HG02678 (cell line): ENCODE measurements around the gene TMPO.
"Not testable (repeated sequence)": the region's sequence is repeated elsewhere in the genome, so short reads cannot be mapped to it uniquely, and the experiment has no call there.

ENCODE experiments used
- ATAC-seq: cut with Tn5 transposase; IDR thresholded peaks from one replicate; pipeline ENCODE4 v1.9.1; 2021; ENCODE audit warnings: mild to moderate bottlenecking, moderate library complexity; ENCODE audit not compliant: unreplicated experiment

TMPO gene

DNA sequence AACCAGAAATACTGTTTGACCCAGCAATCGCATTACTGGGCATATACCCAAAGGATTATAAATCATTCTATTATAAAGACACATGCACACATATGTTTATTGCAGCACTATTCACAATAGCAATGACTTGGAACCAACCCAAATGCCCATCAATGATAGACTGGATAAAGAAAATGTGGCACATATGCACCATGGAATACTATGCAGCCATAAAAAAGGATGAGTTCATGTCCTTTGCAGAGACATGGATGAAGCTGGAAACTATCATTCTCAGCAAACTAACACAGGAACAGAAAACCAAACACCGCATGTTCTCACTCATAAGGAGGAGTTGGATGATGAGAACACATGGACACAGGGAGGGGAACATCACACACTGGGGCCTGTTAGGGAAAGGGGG lies 61.4 kb downstream of the TMPO start:
- not testable (repeated sequence) for ATAC-seq

DNA sequence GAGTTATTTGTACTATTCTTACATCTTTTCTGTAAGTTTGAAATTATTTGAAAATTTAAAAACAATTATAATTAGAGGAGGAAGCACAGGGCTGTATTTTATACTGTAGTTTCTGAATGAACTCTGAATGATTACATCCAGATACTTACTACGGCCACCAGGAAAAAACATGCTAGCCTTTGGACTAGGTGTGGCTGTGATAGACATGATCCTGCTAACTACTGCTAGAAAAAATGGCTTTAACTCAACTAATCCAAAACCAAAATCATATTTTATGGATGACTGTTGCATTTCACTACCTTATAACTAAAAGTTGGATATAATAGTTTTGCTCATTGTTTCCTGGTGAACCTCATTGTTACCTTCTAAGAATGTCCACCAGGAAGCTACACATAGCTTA lies 63.0 kb downstream of the TMPO start:
- no peak for ATAC-seq

DNA sequence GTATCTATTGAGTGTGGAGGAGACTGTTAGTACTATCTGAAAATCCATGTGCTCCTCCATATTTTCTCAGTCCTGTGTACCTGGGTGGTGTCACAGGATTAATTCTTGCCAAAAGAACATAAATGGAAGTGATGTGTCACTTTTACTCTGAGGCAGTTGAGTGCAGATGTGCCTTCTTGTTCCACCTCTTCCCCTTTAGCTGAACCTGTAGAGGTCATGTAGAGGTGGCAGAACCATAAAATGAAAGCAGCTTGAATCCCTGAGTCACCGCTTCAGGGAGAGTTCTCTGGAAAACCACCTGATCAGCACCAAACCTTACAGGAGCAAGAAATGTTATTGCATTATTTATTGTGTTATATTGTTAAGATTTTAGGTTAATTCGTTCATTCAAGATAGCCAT lies 63.4 kb downstream of the TMPO start:
- no peak for ATAC-seq

DNA sequence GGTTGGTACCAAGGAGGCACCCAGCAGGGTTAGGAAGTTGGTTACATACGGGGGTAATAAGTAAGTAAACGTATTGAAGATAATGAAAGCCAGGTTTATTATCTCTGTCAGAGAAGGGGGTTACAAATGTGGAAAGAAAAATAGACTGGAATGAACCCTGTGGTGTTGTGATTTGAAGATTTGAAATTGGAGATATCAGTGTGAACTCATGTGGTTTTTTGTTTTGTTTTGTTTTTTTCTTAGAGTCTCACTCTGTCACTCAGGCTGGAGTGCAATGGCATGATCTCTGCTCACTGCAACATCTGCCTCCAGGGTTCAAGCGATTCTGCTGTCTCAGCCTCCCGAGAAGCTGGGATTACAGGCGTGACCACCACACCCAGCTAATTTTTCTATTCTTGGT lies 64.0 kb downstream of the TMPO start:
- ATAC-seq, result no peak

DNA sequence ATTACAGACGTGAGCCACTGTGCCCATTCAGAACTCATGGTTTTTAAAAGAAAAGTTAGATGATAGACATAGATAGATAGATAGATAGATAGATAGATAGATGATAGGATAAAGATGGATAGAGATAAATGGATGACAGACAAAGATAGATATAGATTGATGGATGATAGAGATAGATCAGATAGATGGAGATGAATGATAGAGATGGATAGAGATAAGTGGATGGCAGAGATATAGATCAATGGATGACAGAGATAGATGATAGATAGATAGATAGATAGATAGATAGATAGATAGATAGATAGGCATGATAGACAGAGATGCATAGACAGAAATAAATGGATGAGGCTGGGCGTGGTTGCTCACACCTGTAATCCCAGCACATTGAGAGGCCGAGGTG lies 64.4 kb downstream of the TMPO start:
- no peak for ATAC-seq

DNA sequence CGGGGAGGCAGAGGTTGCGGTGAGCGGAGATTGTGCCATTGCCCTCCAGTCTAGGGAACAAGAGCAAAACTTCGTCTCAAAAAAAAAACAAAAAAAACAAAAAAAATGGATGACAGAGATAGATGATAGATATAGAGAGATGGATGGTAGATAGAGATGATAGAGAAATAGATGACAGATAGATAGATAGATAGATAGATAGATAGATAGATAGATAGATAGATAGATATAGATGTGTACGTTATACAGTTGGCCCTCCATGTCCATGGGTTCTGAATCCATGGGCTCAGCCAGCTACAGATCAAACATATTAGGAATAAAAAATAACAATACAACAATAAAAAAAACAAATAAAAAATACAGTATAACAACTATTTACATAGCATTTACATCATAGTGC lies 65.3 kb downstream of the TMPO start:
- ATAC-seq, result no peak

DNA sequence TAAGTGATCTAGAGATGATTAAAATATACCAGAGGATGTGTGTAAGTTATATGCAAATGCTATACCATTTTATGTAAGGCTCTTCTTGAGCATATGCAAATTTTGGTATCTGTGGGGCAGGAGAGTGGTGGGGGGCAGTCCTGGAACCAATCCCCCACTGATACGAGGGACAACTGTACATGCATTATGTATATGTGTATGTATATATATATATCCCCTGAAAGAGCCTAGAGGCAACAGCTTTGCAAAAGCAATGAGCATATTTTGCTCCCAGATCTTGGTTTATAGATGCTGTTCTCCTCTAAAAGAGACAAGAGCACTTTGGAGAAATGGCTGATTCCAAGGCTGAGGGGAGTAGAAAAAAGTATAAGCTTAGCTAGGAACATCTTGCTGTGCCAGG lies 65.7 kb downstream of the TMPO start:
- ATAC-seq, result no peak

DNA sequence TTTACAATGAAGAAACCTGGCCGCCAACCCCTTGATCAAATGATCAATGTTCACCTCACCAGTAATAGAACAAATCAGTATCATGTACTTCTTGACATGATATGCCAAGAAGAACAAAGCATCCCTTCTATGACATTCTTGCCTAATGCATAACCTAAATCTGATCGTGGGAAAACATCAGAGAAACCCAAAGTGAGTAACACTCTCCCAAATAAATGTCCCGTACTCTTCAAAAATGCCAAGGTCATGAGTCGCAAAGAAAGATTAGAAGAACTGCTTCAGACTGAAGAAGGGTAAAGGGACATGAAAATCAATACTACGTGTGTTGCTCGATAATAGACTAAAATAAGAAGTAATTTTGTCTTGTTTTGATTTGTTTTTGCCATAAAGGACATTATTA lies 66.7 kb downstream of the TMPO start:
- no peak for ATAC-seq

DNA sequence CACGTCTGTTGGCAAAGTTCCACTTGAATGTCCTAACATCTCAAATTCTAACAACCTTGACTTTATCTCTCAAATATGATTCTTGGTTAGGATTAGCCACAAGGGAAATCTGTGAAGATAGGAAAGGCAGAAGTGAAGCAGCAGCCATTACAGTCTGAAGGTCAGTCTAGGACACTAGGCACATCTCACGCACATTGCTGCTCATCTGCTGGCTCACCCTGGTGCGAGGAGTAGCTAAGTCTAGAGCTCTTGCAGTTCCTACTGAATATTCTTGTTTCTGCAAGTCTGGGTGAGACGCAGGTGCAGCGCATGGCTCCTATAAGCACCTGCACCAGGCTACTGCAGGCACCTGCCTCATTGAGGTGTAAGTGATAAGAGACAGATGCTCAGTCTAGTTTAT lies 71.7 kb downstream of the TMPO start:
- no peak for ATAC-seq

DNA sequence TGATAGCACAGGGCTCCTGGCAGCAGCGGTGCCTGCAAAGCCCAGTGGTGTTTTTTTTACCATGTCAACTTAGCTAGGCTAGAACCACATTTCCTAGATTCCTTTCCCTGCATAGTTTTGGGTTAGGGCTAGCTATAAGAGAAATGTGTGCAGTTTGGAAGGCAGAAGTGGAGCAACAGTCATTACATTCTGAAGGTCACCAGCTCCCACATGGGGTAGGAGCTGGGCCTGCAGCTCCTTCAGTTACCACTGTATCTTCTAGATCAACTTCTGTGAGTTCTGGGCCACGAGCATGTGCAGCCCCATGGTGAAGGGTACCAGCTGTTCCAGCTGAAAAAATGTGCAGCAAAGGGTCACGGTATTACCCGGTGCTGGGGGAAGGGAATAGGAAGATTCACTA lies 75.8 kb downstream of the TMPO start:
- no peak for ATAC-seq

DNA sequence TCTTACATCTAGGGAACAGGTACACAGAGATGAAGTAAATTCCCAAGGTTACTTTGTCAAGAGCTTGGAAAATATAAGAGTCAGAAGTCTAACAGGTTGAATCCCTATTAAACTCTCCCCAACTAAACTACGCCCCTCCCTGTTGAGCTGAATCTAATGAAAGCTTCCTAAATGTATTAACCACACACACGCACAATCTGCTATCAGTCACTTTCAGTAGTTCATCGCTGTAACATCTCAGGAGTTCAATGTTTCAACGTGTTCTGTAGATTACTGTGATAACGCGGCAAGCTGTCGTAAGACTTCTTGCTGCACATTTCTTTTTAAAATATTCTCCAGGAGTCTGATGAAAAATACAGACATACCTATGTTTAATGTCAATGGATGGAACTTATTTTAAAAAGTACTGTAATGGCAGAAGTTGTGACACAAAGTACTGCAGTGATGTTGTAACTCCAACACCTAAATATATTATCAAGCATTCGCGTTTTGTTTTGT lies 77.5 kb downstream of the TMPO start:
- no peak for ATAC-seq

DNA sequence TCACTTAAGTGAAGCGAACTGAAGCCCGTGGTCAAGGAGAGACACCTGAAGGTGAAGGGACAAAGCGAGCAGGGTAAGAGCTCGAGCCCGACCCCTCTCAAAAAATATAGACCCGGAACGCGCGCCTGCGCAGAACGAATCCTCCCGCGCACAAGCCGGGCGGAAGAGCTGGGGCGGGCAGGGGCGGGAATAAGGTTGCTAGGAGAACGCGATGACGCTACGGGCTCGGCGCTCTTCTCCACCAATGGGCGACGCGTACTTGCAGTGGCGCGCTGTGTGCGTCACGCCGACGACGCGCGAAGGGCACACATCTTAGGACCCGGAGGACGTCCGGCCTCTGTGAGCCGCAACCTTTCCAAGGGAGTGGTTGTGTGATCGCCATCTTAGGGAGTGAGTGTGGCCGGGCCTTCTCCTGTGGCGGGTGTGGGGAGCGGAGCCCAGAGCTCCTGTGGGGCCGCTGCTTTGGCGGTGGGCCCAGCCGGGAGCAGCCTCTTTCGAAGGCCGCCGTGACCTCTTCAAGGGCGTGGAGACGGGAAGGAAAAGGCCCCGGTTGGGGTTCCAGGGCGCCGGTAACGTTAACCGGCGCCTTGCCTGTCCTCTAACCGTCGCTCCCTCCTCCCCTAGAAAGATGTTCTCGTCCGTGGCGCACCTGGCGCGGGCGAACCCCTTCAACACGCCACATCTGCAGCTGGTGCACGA lies 78.1 kb downstream of the TMPO start, which contains the start of gene SLC25A3:
SLC25A3 (plus strand) TSS at position 336 of the 699 bp plus-strand sequence; CDS start at position 629, 293 bp downstream.
- peak; percentile 99 for ATAC-seq

DNA sequence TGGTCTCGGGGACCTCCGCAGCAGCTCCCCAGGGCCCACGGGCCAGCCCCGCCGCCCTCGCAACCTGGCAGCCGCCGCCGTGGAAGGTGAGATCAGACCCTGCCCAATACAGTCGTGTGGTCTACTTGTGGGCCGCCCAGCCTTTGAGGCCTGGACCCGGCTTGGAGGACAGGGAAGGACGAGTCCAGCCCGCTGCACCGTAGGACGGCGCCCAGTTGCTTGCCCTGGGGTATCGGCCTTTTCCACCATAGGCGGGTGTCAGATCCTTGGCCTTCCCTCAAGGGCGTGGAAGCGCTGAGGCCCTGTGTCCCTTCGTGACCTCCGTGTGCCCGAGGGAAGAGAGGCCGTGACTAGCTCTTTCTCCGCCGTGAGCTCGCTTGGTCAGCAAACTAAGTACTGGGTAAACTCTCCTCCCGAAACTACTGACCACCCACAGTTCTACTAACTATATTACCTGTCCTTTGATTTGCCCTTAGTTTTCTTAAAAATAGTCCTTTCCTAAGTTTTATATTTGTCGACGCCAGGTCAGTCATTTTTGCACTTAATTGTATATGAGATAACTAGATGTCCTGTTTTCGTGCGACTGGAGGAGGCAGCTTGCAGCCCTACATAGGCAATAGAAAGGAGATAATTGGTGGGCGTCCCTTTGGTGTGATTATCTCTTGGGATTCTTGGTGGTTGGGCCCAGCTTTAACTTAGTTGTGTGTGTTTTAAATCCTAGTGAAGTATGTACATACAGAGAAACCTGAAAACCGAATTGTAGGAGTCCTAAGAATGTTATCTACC lies 78.9 kb downstream of the TMPO start:
- no peak for ATAC-seq

DNA sequence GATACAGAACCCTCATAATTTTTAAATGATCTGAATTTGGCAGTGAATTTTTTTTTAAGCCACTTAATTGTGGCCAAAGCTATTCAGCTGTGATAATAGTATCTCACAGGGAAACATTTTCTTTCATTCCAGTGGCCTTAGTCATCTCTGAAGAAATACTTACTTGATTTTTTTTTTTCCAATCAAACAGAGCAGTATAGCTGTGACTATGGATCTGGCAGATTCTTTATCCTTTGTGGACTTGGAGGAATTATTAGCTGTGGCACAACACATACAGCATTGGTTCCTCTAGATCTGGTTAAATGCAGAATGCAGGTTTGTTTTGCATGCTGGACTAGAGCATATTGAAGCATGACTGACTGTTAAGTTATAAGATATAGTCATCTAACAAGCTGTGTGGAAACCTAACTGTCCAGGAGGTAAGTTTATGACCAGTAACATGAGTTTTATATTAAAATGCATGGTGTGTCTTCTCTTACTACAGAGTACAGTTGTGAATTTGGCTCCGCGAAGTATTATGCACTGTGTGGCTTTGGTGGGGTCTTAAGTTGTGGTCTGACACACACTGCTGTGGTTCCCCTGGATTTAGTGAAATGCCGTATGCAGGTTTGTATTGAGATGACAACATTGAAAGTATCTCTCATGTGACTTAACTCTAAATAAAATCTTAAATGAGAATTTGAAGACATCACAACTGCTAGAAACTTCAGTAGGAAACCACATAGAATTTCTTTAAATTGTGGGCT lies 80.0 kb downstream of the TMPO start:
- ATAC-seq, result no peak

DNA sequence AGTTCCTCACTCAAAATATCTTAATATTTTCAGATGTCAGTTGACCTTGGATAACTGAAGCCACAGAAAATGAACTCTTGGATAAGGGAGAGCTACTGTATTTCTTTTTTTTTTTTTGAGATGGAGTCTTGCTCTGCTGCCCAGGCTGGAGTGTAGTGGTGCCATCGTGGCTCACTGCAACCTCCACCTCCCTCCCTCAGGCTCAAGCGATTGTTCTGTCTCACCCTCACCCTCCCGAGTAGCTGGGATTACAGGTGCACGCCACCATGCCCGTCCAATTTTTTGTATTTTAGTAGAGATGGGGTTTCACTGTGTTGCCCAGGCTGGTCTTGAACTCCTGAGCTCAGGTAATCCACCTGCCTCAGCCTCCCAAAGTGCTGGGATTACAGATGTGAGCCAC lies 81.9 kb downstream of the TMPO start:
- ATAC-seq, result not testable (repeated sequence)
